H1 (cell line): ENCODE results near the gene LRBA. TPM values are rescaled to one million over a fixed set of nuclear protein-coding genes. Genes with fewer than 3 reads are reported as not detected.

Source experiments
- CTCF ChIA-PET: fragments of 300-600 bp; sonication (Branson Sonifier 250); formaldehyde crosslinking; loops from one replicate; lab custom pipeline; 2021; ENCODE audit not compliant: partially characterized antibody; lab: Charles Lee
- POLR2A ChIA-PET: fragments of 300-600 bp; sonication (Branson Sonifier 250); formaldehyde crosslinking; loops from one replicate; lab custom pipeline; 2021; ENCODE audit warnings: inconsistent platforms; ENCODE audit not compliant: partially characterized antibody; lab: Charles Lee
- DNase-seq, 2 experiments: peaks; one replicate each; pipeline versions ENCODE4 v3.0.0 to v3.0.0-alpha.2; 2010 to 2022; ENCODE audit warnings: low spot score in 2 of 2, low read depth in 1 of 2, mixed read lengths in 1 of 2
- FAIRE-seq: peaks from 2 replicates; lab custom pipeline; 2011; peaks lifted over from hg19 to GRCh38; lab: Jason Lieb, UNC
- H2AFZ ChIP-seq: 2 replicates; pipeline ENCODE4 v1.8.1; 2012; ENCODE audit warnings: low read length, inconsistent platforms
- H2AK5ac ChIP-seq: 2 replicates; pipeline ENCODE4 v1.6.1; 2013; ENCODE audit warnings: low read depth, low read length
- H2BK120ac ChIP-seq: replicated peaks from 2 replicates; pipeline ENCODE3; 2013; ENCODE audit warnings: low read depth, low read length, inconsistent platforms
- H2BK12ac ChIP-seq: 2 replicates; pipeline ENCODE4 v1.6.1; 2013; ENCODE audit warnings: low read depth, low read length
- H2BK15ac ChIP-seq: 2 replicates; pipeline ENCODE4 v1.6.1; 2013; ENCODE audit warnings: low read length
- H2BK20ac ChIP-seq: 2 replicates; pipeline ENCODE4 v1.6.1; 2013; ENCODE audit warnings: low read length
- H2BK5ac ChIP-seq: 2 replicates; pipeline ENCODE4 v1.6.1; 2013; ENCODE audit warnings: low read depth, low read length
- H3K14ac ChIP-seq: 2 replicates; pipeline ENCODE4 v1.6.1; 2013; ENCODE audit warnings: inconsistent platforms; ENCODE audit not compliant: insufficient read length
- H3K18ac ChIP-seq: 2 replicates; pipeline ENCODE4 v1.6.1; 2013; ENCODE audit warnings: low read length; ENCODE audit errors: extremely low read depth
- H3K23ac ChIP-seq: 2 replicates; pipeline ENCODE4 v1.6.1; 2013; ENCODE audit warnings: inconsistent platforms; ENCODE audit not compliant: insufficient read length
- H3K23me2 ChIP-seq: 2 replicates; pipeline ENCODE4 v1.6.1; 2013; ENCODE audit warnings: low read depth, low read length
- H3K27ac ChIP-seq: 2 replicates; pipeline ENCODE4 v1.6.1; 2011; ENCODE audit warnings: low read depth, low read length, inconsistent platforms
- H3K27me3 ChIP-seq, 4 experiments: replicated peaks in 1 of 4; 1 replicate in 1 of 4; 2 replicates in 3 of 4; pipeline versions ENCODE4 v1.6.1 to v1.8.1; 2011 to 2013; ENCODE audit warnings: low read length in 3 of 4, mild to moderate bottlenecking in 3 of 4, inconsistent platforms in 2 of 4, mixed read lengths in 2 of 4, moderate library complexity in 1 of 4; ENCODE audit not compliant: control insufficient read depth in 3 of 4, insufficient read depth in 3 of 4; ENCODE audit errors: extremely low read depth in 1 of 4
- H3K36me3 ChIP-seq, 4 experiments: 2 replicates each; pipeline versions ENCODE4 v1.6.1 to v1.8.1; 2011 to 2013; ENCODE audit warnings: mild to moderate bottlenecking in 4 of 4, low read length in 3 of 4, moderate library complexity in 2 of 4, control low read depth in 1 of 4, inconsistent platforms in 1 of 4; ENCODE audit not compliant: insufficient read depth in 4 of 4, control insufficient read depth in 2 of 4
- H3K4ac ChIP-seq: replicated peaks from 2 replicates; pipeline ENCODE3; 2013; ENCODE audit warnings: low read length, low read depth, mixed read lengths, inconsistent platforms; ENCODE audit not compliant: insufficient read length
- H3K4me1 ChIP-seq, 4 experiments: replicated peaks in 1 of 4; 1 replicate in 1 of 4; 2 replicates in 3 of 4; pipeline versions ENCODE4 v1.6.1 to v1.8.1; 2011 to 2013; ENCODE audit warnings: low read length in 3 of 4, inconsistent platforms in 2 of 4, mixed read lengths in 1 of 4; ENCODE audit not compliant: insufficient read depth in 4 of 4, control insufficient read depth in 3 of 4
- H3K4me2 ChIP-seq, 2 experiments: 2 replicates each; pipeline versions ENCODE4 v1.6.1 to v1.8.1; 2011 to 2013; ENCODE audit warnings: low read depth in 2 of 2, low read length in 2 of 2, control low read depth in 1 of 2, inconsistent platforms in 1 of 2, mild to moderate bottlenecking in 1 of 2; ENCODE audit not compliant: insufficient read depth in 1 of 2
- H3K4me3 ChIP-seq, 4 experiments: fragments of 200-600, 300-600 bp in 1 of 4; sonication (generic), shearing (Covaris generic), sonication (Bioruptor Twin) in 1 of 4; 2 replicates each; pipeline versions ENCODE4 v1.5.1 to v1.8.1; 2011 to 2016; ENCODE audit warnings: low read length in 4 of 4, low read depth in 3 of 4, control low read depth in 2 of 4, inconsistent platforms in 2 of 4, mild to moderate bottlenecking in 2 of 4, mixed read lengths in 1 of 4, moderate library complexity in 1 of 4; ENCODE audit not compliant: insufficient read depth in 2 of 4; ENCODE audit errors: extremely low read depth in 1 of 4
- H3K56ac ChIP-seq: replicated peaks from 2 replicates; pipeline ENCODE3; 2013; ENCODE audit warnings: low read depth, mild to moderate bottlenecking, mixed read lengths, low read length, inconsistent platforms; ENCODE audit not compliant: insufficient read length
- H3K79me1 ChIP-seq: 2 replicates; pipeline ENCODE4 v1.6.1; 2013; ENCODE audit warnings: low read depth, low read length, control low read depth
- H3K79me2 ChIP-seq, 2 experiments: 2 replicates each; pipeline versions ENCODE4 v1.6.1 to v1.8.1; 2012 to 2013; ENCODE audit warnings: low read length in 2 of 2, mild to moderate bottlenecking in 2 of 2, inconsistent platforms in 1 of 2; ENCODE audit not compliant: insufficient read depth in 2 of 2, control insufficient read depth in 1 of 2
- H3K9ac ChIP-seq, 4 experiments: replicated peaks in 1 of 4; 1 replicate in 1 of 4; 2 replicates in 3 of 4; pipeline versions ENCODE4 v1.6.1 to v1.8.1; 2011 to 2013; ENCODE audit warnings: low read depth in 3 of 4, low read length in 3 of 4, control low read depth in 2 of 4, mild to moderate bottlenecking in 2 of 4, moderate library complexity in 2 of 4, inconsistent platforms in 1 of 4; ENCODE audit errors: extremely low read depth in 1 of 4
- H3K9me3 ChIP-seq, 2 experiments: 2 replicates each; pipeline versions ENCODE4 v1.6.1 to v1.8.1; 2012 to 2013; ENCODE audit warnings: mild to moderate bottlenecking in 2 of 2, moderate library complexity in 2 of 2, control low read depth in 1 of 2, inconsistent platforms in 1 of 2, low read depth in 1 of 2, low read length in 1 of 2, mixed read lengths in 1 of 2; ENCODE audit not compliant: insufficient read depth in 2 of 2
- H4K20me1 ChIP-seq, 2 experiments: replicated peaks in 1 of 2; 2 replicates each; pipeline versions ENCODE3 to v1.8.1; 2011 to 2013; ENCODE audit warnings: inconsistent platforms in 2 of 2, low read length in 2 of 2, mild to moderate bottlenecking in 1 of 2; ENCODE audit not compliant: insufficient read depth in 2 of 2, control insufficient read depth in 1 of 2
- H4K5ac ChIP-seq: 2 replicates; pipeline ENCODE4 v1.6.1; 2013; ENCODE audit warnings: low read length, low read depth, mixed read lengths, inconsistent platforms; ENCODE audit not compliant: insufficient read length
- H4K8ac ChIP-seq: 2 replicates; pipeline ENCODE4 v1.8.0; 2013; ENCODE audit warnings: mild to moderate bottlenecking, moderate library complexity, low read length, inconsistent platforms; ENCODE audit not compliant: insufficient read depth; ENCODE audit errors: extremely low read depth
- H4K91ac ChIP-seq: replicated peaks from 2 replicates; pipeline ENCODE3; 2013; ENCODE audit warnings: low read length, mixed read lengths, inconsistent platforms; ENCODE audit not compliant: insufficient read length
- EZH2 ChIP-seq: fragments of 200-600 bp; sonication (generic); IDR thresholded peaks from 2 replicates; pipeline ENCODE4 v1.7.1; 2012; ENCODE audit warnings: low read depth, mild to moderate bottlenecking, moderate library complexity, low read length, inconsistent platforms; ENCODE audit not compliant: severe bottlenecking
- KDM4A ChIP-seq: IDR thresholded peaks from one replicate; pipeline ENCODE4 v1.7.1; 2012; ENCODE audit warnings: low read depth, mild to moderate bottlenecking, moderate library complexity, low read length, inconsistent platforms; ENCODE audit not compliant: severe bottlenecking
- SIRT6 ChIP-seq: IDR thresholded peaks from one replicate; pipeline ENCODE4 v1.7.1; 2012; ENCODE audit warnings: low read length, inconsistent platforms
- TAF1 ChIP-seq: IDR thresholded peaks from 2 replicates; pipeline ENCODE4 v1.6.1; 2011; ENCODE audit warnings: mild to moderate bottlenecking, low read depth, low read length
- TBP ChIP-seq: IDR thresholded peaks from 2 replicates; pipeline ENCODE4 v1.6.1; 2011; ENCODE audit warnings: low read depth, low read length, improper control_type of control experiment
- YY1 ChIP-seq: IDR thresholded peaks from 2 replicates; pipeline ENCODE4 v1.6.1; 2011; ENCODE audit warnings: low read depth, mild to moderate bottlenecking, low read length
- WGBS, 2 experiments: shearing (Covaris generic) in 1 of 2; methylation state at CpG; one replicate each; pipeline versions ENCODE4 v1.1.6 to v1.1.7; 2013 to 2015; ENCODE audit warnings: low lambda C conversion rate in 2 of 2, mixed read lengths in 2 of 2, inconsistent platforms in 1 of 2, low coverage in 1 of 2, missing lambda C conversion rate in 1 of 2; ENCODE audit not compliant: insufficient replicate concordance in 2 of 2, insufficient coverage in 1 of 2, insufficient read length in 1 of 2; ENCODE audit errors: extremely low coverage in 1 of 2, missing lambda C conversion rate in 1 of 2; 5-methylcytosine and 5-hydroxymethylcytosine counted together
- polyA plus RNA-seq, 7 experiments: library from polyadenylated mRNA; depleted of rRNA in 3 of 7; stranded (reverse) in 5 of 7; unstranded in 2 of 7; fragments of >200 nt in 5 of 7; fragments of 200-250 nt in 2 of 7; gene quantifications; 1 replicate in 5 of 7; 2 replicates in 1 of 7; 4 replicates in 1 of 7; pipeline versions ENCODE4 v1.2.1 to v1.2.3, GENCODE V29; 2011 to 2013; ENCODE audit warnings: missing spikeins in 2 of 7, mixed read lengths in 2 of 7
- total RNA-seq: library from RNA; stranded (reverse); fragmentation: NEBNext Ultra II Directional; extraction: Animal tissue kit (Norgen Biotek cat#: 25700); gene quantifications from 2 replicates; pipeline ENCODE4 v1.2.1, GENCODE V29; 2021

Gene LRBA
- total and polyA plus RNA-seq, 2 of the 8 experiments (the other 6 are each of a cell fraction or from before 2014, with no cell fraction given), result 54.6 to 83.2 TPM

DNA sequence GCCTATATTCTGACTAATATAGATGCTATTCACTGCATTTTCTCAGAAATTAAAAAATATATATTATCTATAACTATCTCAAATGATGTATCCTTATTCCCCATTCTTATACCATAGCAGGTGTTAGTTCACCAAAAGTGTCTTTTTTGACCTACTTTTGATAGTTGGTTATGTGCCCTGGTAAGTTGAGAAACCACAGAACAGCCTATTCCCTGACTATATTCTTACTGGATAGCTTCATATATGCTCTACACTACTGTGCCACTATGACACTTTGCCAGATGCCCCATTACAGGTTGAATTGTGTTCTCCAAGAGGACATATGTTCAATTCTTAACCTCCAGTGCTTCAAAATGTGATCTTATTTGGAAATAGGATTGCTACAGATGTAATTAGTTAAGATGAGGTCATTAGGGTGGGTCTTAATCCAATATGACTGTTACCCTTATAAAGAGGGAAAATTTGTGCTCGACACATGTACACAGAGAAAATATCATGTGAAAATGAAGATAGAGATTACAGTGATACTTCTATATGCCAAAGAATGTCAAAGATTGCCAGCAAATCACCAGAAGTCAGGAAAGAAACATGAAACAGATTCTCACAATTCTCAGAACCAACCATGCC is 76.1 kb downstream of the LRBA start:
- H3K23ac ChIP-seq, result no peak overlapping the region
- H2AK5ac ChIP-seq, result no peak overlapping the region
- no peak overlapping the region for H3K14ac ChIP-seq
- H2BK5ac ChIP-seq, result no peak overlapping the region
- no peak overlapping the region for H4K91ac ChIP-seq
- peaks cover 0 to 75% of the 10 kb centered on the region in 2 experiments; a peak in 2 of 4 replicates for H3K79me2 ChIP-seq
- H3K4ac ChIP-seq, result no peak overlapping the region
- no peak overlapping the region for H3K27ac ChIP-seq
- DNase-seq (no peak), FAIRE-seq (no peak)
- no peak overlapping the region for H3K18ac ChIP-seq
- no peaks in the 10 kb centered on the region for H4K20me1 ChIP-seq
- H2BK15ac ChIP-seq, result no peak overlapping the region
- H2BK20ac ChIP-seq, result no peak overlapping the region
- H3K36me3 ChIP-seq, result no peaks in the 10 kb centered on the region
- ChIA-PET CTCF (interaction anchor here (1.5 to 2.2 kb wide), 2 partner anchors 22 to 108 kb away, joined by 3 to 11 read pairs; no protein-coding TSS in a partner anchor), POLR2A (interaction anchor here (0.6 kb wide), 2 partner anchors 71 to 228 kb away, joined by 3 to 4 read pairs; no protein-coding TSS in a partner anchor)
- H3K23me2 ChIP-seq, result no peaks in the 10 kb centered on the region
- H3K9me3 ChIP-seq, result no peaks in the 10 kb centered on the region
- H3K4me3 ChIP-seq, result peak overlapping the region in 1 of 4 experiments; percentile 39; a peak in 2 of 8 replicates
- H2BK12ac ChIP-seq, result no peak overlapping the region
- no peak overlapping the region for H4K8ac ChIP-seq
- H3K9ac ChIP-seq, result no peak overlapping the region
- H2AFZ ChIP-seq, result no peak overlapping the region
- no peaks in the 10 kb centered on the region for H3K27me3 ChIP-seq
- H3K56ac ChIP-seq, result no peak overlapping the region
- peak overlapping the region; percentile 45 to 64; a peak in 3 of 4 replicates for H3K4me2 ChIP-seq
- no peak overlapping the region for H2BK120ac ChIP-seq
- H3K79me1 ChIP-seq, result peaks cover 2% of the 10 kb centered on the region; the same call in 1 of the 2 replicates
- H4K5ac ChIP-seq, result no peak overlapping the region
- WGBS, 2 experiments, result 86% methylated on average over 1 of the region's 1 CpG; no CpG with 5 or more reads in 1 of the 2 experiments
- H3K4me1 ChIP-seq, result peaks cover 2 to 4% (median 3%) of the 10 kb centered on the region in 4 experiments; a peak in 4 of 7 replicates
- TF ChIP-seq TAF1 (no peak), SIRT6 (no peak), EZH2 (no peak), TBP (no peak), KDM4A (no peak), YY1 (no peak)
